Activated CD4-positive, alpha-beta T cell treated with anti-CD3 and anti-CD28 coated beads for 24 hours (primary cell): ENCODE measurements around the gene E4F1.
"Not testable (repeated sequence)": the region's sequence is repeated elsewhere in the genome, so short reads cannot be mapped to it uniquely, and the experiment has no call there.

Experiments
- DNase-seq, 2 donors: peaks; one replicate each; pipeline ENCODE4 v3.0.0-alpha.2; 2020; ENCODE audit warnings: low read depth in 2 of 2

E4F1 gene

GRCh38 chr16:2189252-2189893, 34.0 kb upstream of the E4F1 start:
- no peak for DNase-seq

GRCh38 chr16:2190002-2190658, 33.3 kb upstream of the E4F1 start:
- no peak for DNase-seq

GRCh38 chr16:2190659-2191445, 32.5 kb upstream of the E4F1 start:
- DNase-seq, result no peak

- no peak for DNase-seq
Observed at GRCh38 chr16:2191446-2191706, 32.0 kb upstream of the E4F1 start.

- DNase-seq, result no peak
Observed at GRCh38 chr16:2194166-2194834, 29.1 kb upstream of the E4F1 start.

- no peak for DNase-seq
Observed at GRCh38 chr16:2194852-2195321, 28.5 kb upstream of the E4F1 start.

- DNase-seq, result no peak
Observed at GRCh38 chr16:2195322-2196161, 27.8 kb upstream of the E4F1 start.

- no peak for DNase-seq
Observed at GRCh38 chr16:2196162-2196980, 27.0 kb upstream of the E4F1 start, which contains the start of gene CASKIN1. TSS of gene CASKIN1 (minus strand) at chr16:2196605. CDS start at chr16:2196432, 173 bp downstream.

GRCh38 chr16:2196981-2197511, 26.3 kb upstream of the E4F1 start:
- DNase-seq, result no peak

GRCh38 chr16:2197765-2198164, 25.6 kb upstream of the E4F1 start:
- no peak for DNase-seq

GRCh38 chr16:2198283-2198682, 25.1 kb upstream of the E4F1 start:
- no peak for DNase-seq

- no peak for DNase-seq
Observed at GRCh38 chr16:2199095-2199494, 24.3 kb upstream of the E4F1 start.

- DNase-seq, result no peak
Observed at GRCh38 chr16:2199621-2200139, 23.7 kb upstream of the E4F1 start.

- DNase-seq, result no peak
Observed at GRCh38 chr16:2200313-2200712, 23.1 kb upstream of the E4F1 start.

- not testable (repeated sequence) for DNase-seq
Observed at GRCh38 chr16:2203119-2203688, 20.2 kb upstream of the E4F1 start.

GRCh38 chr16:2204416-2205103, 18.8 kb upstream of the E4F1 start:
- no peak for DNase-seq

GRCh38 chr16:2205104-2205966, 18.1 kb upstream of the E4F1 start, which contains the start of gene MLST8:
TSS of gene MLST8 (plus strand) at chr16:2205454. CDS start at chr16:2206086, 632 bp downstream.
- peak; percentile 81 to 87 for DNase-seq

- no peak for DNase-seq
Observed at GRCh38 chr16:2205967-2206313, 17.5 kb upstream of the E4F1 start.
